ENCODE data around the gene MACF1. TPM values are rescaled to one million over a fixed set of nuclear protein-coding genes. Genes with fewer than 3 reads are reported as not detected.

The MACF1 gene
- total RNA-seq, 4 donors from 2014 or later = 187 to 436 (median 261) TPM

- no peak for DNase-seq
- TF ChIP-seq CTCF (IDR thresholded peaks at IDR 0.05) (no peak), POLR2A (IDR thresholded peaks at IDR 0.05) (no peak)
- H3K4me3 ChIP-seq = no peak overlapping the region
- H3K36me3 ChIP-seq = no peaks in the 10 kb centered on the region
- H3K4me1 ChIP-seq = peaks cover 0 to 5% (median 0%) of the 10 kb centered on the region in 4 donors
- H3K27me3 ChIP-seq = no peaks in the 10 kb centered on the region
- H3K9me3 ChIP-seq = no peaks in the 10 kb centered on the region
- no peak overlapping the region for H3K27ac ChIP-seq
Observed at GRCh38 chr1:39224295-39224829, 19.9 kb downstream of the MACF1 start.

GRCh38 chr1:39226836-39227235 is 22.3 kb downstream of the MACF1 start:
- H3K27me3 ChIP-seq = no peaks in the 10 kb centered on the region
- DNase-seq = no peak
- no peaks in the 10 kb centered on the region for H3K9me3 ChIP-seq
- no peaks in the 10 kb centered on the region for H3K36me3 ChIP-seq
- no peak overlapping the region for H3K4me3 ChIP-seq
- TF ChIP-seq CTCF (IDR thresholded peaks at IDR 0.05) (no peak), POLR2A (IDR thresholded peaks at IDR 0.05) (no peak)
- H3K4me1 ChIP-seq = peaks cover 0 to 13% (median 5%) of the 10 kb centered on the region in 4 donors
- no peak overlapping the region for H3K27ac ChIP-seq

- Histone ChIP-seq H3K4me3 (no peak overlapping the region), H3K9me3 (no peaks in the 10 kb centered on the region), H3K4me1 (peaks cover 0 to 13% (median 5%) of the 10 kb centered on the region in 4 donors), H3K27me3 (no peaks in the 10 kb centered on the region), H3K36me3 (peaks cover 0 to 5% (median 0%) of the 10 kb centered on the region in 3 donors), H3K27ac (no peak overlapping the region)
- DNase-seq = no peak
- TF ChIP-seq CTCF (IDR thresholded peaks at IDR 0.05) (no peak), POLR2A (IDR thresholded peaks at IDR 0.05) (no peak)
Observed at GRCh38 chr1:39228252-39228651, 23.8 kb downstream of the MACF1 start.

- H3K36me3 ChIP-seq = peaks cover 0 to 7% (median 0%) of the 10 kb centered on the region in 3 donors
- H3K4me1 ChIP-seq = peaks cover 0 to 13% (median 5%) of the 10 kb centered on the region in 4 donors
- H3K4me3 ChIP-seq = no peak overlapping the region
- H3K27me3 ChIP-seq = no peaks in the 10 kb centered on the region
- H3K9me3 ChIP-seq = no peaks in the 10 kb centered on the region
- TF ChIP-seq POLR2A (IDR thresholded peaks at IDR 0.05) (no peak), CTCF (IDR thresholded peaks at IDR 0.05) (no peak)
- no peak for DNase-seq
- no peak overlapping the region for H3K27ac ChIP-seq
Observed at GRCh38 chr1:39229504-39229903, 25.0 kb downstream of the MACF1 start.

GRCh38 chr1:39230261-39231190 is 26.0 kb downstream of the MACF1 start:
- H3K4me1 ChIP-seq = peaks cover 0 to 13% (median 5%) of the 10 kb centered on the region in 4 donors
- DNase-seq = peak in 2 of 3 donors; percentile 66 to 72
- H3K9me3 ChIP-seq = no peaks in the 10 kb centered on the region
- no peak overlapping the region for H3K4me3 ChIP-seq
- peaks cover 0 to 7% (median 0%) of the 10 kb centered on the region in 3 donors for H3K36me3 ChIP-seq
- peak overlapping the region; percentile 15 to 63 (median 33) for H3K27ac ChIP-seq
- H3K27me3 ChIP-seq = no peaks in the 10 kb centered on the region
- TF ChIP-seq POLR2A (IDR thresholded peaks at IDR 0.05) (no peak), CTCF (IDR thresholded peaks at IDR 0.05) (no peak)
